ENCODE measurements around the gene NFYC.

The NFYC gene

DNA sequence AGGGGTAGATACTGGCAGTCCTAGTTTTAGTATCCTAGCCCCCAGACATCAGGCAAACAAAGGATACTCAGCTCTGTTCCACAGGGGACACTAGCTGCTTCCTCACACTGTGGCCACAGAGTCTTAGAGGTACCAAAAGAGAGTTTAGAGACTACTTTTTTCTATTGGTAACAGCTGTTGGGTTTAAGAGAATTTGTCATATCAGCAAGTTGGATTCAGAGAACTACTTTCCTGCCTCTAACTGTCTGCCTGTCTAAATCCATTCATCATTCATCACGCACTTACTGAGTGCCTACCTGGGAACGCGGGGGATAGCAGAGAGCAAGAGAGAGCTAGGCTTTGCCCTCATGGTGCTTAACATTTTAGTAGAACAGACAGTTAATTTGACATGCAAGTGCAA, 65.0 kb downstream of the NFYC start:
- no peak for DNase-seq (ENCODE audit: low read depth in 1 of 2, low spot score in 1 of 2)

DNA sequence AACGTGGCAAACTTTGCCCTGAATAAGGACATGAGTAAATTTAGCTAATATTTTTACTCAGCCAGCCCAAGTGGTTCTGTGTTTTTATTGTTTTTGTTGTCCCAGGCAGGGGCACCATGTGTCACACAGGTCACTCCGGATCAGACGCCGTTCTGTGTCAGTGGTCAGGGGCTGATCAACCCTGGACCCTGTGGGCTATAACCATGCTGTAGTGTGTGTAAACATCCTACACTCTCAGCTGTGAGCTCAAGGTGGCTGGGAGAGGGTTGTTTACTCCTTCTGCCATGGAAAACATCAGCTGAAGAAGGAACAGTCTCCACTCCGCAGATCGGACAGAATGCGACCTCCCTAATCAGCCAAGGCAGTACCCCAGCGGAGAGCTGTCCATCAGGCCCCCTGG, 65.6 kb downstream of the NFYC start:
- no peak for DNase-seq (ENCODE audit: low read depth in 1 of 2, low spot score in 1 of 2)

- no peak for DNase-seq (ENCODE audit: low read depth in 1 of 2, low spot score in 1 of 2)
Measured at GRCh38 chr1:40758004-40758403, 66.5 kb downstream of the NFYC start.

DNA sequence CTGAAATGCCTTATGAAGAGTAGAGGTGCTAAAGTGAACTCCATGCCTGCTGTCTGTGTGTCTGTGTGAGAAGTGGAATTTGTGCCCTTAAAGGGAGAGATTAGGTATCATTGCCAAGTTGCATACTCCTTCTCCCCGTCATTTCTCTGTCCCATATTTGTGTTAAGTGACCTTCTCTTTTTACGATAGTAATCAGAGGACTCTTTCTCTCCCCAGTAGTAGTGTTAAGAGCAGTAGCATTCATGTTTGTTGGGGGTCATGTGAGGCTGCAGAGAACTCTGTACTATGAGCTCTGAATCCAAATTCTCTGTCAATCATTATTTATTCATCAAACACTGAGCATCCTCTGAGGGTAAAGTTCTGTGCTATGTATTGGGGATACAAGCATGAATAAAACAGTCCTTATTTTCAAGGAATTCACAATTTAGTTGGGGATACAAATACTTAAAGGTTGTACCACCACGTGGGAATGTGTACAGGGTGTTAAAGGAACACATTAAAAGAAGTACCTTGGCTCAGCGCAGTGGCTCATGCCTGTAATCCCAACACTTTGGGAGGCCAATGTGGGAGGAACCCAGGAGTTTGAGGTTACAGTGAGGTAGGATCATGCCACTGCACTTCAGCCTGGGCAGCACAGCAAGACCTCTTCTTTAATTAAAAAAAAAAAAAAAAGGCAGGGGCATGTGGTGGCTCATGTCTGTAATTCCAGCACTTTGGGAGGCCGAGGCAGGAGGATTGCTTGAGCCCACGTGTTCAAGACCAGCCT, 67.3 kb downstream of the NFYC start:
- no peak for DNase-seq (ENCODE audit: low read depth in 1 of 2, low spot score in 1 of 2)

GRCh38 chr1:40760984-40761383, 69.5 kb downstream of the NFYC start:
- no peak for DNase-seq (ENCODE audit: low read depth in 1 of 2, low spot score in 1 of 2)

- no peak for DNase-seq (ENCODE audit: low read depth in 1 of 2, low spot score in 1 of 2)
Measured at GRCh38 chr1:40762144-40762923, 70.8 kb downstream of the NFYC start.

DNA sequence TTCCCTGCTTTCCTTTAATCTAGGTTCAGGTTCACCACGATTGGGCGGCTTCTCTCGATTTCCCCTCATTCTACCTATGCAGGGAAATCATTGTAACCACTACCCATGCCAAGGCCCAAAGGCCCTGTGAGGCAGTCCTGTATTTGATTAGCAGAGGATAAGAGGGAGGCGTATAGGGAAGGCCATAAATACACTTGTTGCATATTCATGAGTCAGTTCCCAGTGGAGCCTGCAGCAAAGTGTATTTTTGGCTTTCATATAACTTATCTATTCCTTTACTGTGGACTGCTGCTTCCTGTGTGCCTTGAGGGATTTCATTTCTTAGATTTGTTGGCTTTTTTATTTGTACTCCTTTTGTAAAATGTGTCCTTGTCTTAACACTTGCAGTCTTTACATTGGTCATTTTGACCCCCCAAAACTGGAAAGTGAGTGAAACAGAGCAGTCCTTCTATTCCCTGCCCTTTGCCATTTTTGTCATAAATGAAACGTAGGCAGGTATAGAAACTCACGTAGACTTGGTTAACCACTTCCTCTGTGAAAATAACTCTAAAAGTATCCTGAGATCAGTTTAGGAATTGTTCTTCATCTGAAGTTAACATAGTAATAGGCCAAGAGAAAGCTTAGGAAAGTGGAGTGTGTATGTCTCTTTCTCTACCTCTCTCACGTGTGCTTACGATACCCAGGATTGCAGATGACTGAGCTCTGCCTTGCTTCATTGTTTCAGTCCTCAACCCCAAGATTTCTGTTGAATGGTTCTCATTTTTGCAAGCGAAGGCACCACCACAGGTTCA, 72.4 kb downstream of the NFYC start:
- DNase-seq (ENCODE audit: low read depth in 1 of 2, low spot score in 1 of 2): no peak

DNA sequence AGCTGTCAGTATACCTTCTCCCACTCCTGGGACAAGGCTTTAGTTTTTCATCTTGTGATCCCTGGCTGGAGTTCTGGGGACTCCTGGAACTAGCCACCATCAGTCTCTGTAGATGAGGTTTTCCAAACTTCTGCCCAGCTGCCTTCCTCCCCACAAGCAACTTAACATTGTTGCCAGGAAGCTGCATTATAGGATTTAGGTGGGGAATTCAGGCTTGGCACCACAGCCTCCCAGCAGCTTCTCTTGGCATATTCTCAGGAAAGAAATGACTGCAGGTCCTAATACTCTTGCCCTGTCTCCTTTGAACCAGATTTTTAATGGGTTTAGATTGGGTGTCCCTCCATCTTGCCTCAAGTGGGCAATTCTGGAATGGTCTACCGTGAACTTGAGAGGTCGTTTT, 73.5 kb downstream of the NFYC start:
- no peak for DNase-seq (ENCODE audit: low read depth in 1 of 2, low spot score in 1 of 2)

DNA sequence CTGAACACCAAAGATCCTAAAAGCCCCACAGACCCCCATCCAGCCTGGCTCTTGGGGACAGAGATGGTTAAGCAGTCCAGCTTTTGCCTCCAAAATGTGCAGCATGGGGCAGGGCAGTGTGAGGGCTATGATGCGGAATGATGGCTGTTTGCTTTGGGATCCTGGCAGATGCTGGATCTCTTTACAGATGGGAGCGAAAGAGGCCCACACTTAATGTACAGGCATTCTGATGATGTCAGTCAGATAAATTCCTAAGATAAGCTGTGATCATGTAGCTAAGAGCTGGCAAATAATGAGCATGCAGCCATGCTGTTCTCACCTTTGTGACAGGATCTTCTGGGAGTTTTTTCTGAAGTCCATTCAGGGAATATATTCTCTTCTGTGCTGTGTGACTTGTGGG, 74.5 kb downstream of the NFYC start:
- DNase-seq (ENCODE audit: low read depth in 1 of 2, low spot score in 1 of 2): no peak

- no peak for DNase-seq (ENCODE audit: low read depth in 1 of 2, low spot score in 1 of 2)
Measured at GRCh38 chr1:40766560-40766959, 75.1 kb downstream of the NFYC start.

- no peak for DNase-seq (ENCODE audit: low read depth in 1 of 2, low spot score in 1 of 2)
Measured at GRCh38 chr1:40768146-40768990, 76.9 kb downstream of the NFYC start.

- DNase-seq (ENCODE audit: low read depth in 1 of 2, low spot score in 1 of 2): no peak
Measured at GRCh38 chr1:40769815-40770214, 78.3 kb downstream of the NFYC start.

GRCh38 chr1:40770296-40771070, 79.0 kb downstream of the NFYC start:
- no peak for DNase-seq (ENCODE audit: low read depth in 1 of 2, low spot score in 1 of 2)

DNA sequence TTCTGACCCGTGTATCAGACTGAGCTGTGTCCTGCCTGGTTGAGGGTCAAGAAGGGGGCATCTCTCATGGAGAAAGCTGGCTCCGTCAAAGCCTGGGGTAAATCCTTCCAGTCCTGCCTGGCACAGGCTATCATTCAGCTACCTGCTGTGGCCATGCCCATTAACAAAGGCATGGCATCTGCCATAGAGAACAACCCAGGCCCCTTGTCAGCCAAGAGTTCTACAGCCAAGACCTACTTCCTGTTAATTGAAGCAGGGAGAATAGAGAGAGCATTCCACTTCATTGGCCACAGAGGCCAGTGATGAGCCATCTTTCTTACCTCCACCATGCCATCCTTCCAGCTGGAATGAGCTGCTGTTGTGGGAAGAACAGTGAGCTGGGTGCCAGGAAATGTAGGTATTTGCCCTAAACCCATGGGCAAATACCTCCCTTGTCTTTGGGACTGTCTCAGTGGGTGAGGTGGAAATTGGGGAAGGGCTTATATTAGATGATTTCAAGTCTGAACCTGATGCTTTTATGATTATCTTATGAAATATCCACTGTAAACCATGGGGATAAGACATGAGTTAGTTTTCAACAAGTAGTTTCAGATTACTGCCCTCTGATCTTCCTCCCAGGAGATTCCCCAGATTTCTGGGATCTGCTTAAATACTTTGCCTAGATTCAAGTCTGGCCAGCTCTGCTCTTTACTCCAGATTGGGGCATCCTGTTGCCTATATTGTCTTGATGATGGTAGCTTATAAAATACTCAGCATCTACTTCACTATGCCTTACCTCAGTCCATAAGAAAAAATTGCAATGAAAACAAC, 80.8 kb downstream of the NFYC start:
- no peak for DNase-seq (ENCODE audit: low read depth in 1 of 2, low spot score in 1 of 2)

DNA sequence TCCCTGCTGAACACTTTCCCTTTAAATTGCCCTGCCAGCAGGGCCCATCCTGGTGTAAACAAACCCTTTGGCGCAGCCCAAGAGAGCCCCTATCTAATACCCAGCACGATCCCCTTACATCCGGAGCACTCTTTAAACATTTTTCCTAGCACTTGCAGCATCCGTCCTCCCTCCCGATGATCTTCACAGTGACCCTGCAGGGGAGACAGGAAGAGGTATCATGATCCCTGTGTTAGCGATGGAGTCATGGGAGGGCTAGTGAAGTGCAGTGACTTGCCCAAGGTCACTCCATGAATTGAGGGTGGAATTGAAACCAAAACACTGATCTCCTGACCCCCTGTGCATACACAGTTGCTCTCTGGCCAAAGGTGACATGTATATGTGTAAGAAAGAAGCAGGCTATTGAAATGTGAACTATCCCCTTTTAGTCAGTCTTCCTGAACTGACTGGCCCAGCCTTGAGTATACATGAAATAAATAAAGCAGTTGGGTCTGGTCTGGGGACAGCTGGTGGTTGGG, 82.3 kb downstream of the NFYC start:
- no peak for DNase-seq (ENCODE audit: low read depth in 1 of 2, low spot score in 1 of 2)

DNA sequence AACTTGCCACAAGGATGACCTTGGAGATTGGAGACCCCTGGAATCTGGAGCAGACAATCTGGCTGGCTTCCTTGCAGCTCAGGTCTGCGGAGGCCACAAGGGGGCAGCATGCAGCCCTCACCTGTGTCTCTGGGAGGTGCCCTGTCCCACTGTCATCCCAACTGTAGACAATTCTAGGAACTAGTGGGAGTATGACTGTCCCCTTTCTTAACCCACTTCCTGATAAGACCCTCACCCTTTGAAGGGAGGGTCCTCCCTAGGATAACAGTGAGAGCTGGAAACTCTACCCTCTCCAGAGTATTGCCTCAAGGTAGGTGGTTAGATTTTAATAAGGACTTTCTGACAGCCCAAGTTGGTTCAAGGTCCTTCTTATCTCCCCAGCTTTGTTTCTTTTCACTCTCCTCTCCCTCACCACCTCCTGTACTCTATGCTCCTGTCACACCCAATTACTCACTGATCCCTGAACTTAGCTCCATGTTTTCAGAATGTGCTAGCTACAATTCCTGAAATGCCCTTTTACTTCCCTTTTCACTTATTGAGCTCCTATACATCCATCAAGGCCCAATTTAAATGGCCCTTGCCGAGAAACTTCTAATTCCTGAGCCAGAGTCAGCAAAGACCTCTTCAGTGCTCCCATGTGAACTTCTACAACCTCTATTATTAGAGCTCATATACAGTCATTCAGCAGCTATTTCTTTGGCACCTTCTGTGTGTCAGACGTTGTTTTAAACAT, 82.9 kb downstream of the NFYC start:
- peak; percentile 38 to 55 for DNase-seq (ENCODE audit: low read depth in 1 of 2, low spot score in 1 of 2)

GRCh38 chr1:40776236-40777072, 85.0 kb downstream of the NFYC start:
- DNase-seq (ENCODE audit: low read depth in 1 of 2, low spot score in 1 of 2): no peak
